IPS DF 4.7 (cell line): Measurements from ENCODE around the gene TRIM43.
"Not testable (repeated sequence)": the region's sequence is repeated elsewhere in the genome, so short reads cannot be mapped to it uniquely, and the experiment has no call there.

Source experiments
- DNase-seq: peaks from one replicate; pipeline ENCODE4 v3.0.0-alpha.2; 2013; ENCODE audit warnings: low spot score; ENCODE audit errors: extremely low read depth

Gene TRIM43

DNA sequence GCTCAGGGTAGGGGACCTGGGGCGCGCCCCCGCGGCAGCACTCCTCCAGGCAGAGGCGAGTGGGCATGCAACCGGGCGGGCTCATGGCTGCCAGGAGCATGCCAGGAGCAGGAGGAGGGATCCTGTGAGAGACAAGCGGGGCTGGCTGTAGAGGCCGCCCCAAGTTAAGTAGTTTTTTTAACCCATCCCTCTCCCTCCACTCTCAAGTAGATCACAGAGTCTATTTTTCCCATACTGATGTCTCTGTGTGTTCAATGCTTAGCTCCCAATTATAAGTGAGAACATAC is 49.4 kb downstream of the TRIM43 start:
- not testable (repeated sequence) for DNase-seq

DNA sequence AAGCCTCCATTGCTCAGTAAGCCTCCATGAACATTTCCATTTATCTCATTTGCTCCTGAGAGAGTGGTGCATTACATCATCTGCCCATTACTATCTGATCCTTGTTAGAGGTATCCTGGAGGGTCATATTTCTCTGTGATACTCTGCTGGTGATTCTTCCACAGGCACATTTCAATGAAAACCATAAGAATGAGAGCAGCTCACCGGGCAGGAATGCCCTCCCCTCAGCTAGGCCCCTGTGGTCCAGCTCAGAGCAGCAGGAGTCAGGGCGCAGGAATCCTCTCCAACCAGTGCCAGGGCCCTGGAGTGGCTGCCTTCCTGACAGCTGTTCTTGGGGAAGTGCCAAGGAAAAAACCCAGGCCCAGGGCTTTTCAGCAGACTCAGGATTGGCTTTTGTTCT is 50.0 kb downstream of the TRIM43 start:
- DNase-seq = not testable (repeated sequence)

- DNase-seq = not testable (repeated sequence)
These were observed 50.6 kb downstream of the TRIM43 start for GRCh38 chr2:95642360-95642759.

- DNase-seq = not testable (repeated sequence)
These were observed 51.1 kb downstream of the TRIM43 start for GRCh38 chr2:95642951-95643350.

DNA sequence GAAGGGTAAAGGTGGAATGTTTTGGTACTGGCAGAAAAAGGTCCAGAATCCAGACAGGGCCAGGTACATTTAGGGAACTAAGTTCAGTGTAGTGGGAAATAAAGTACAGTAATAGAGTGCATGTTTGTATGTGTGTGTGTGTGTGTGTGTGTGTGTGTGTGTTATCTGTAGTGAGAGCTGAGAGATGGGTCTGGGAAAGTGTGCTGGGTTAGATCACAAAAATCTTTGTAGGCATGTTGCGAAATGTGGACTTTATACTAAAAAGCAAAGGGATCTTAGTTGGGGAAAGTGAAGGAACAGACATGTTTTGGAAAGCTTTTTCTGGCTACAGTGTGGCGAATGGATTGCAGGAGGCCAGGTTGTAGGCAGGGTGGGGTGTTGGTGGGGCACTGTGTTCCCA is 53.5 kb downstream of the TRIM43 start:
- not testable (repeated sequence) for DNase-seq

DNA sequence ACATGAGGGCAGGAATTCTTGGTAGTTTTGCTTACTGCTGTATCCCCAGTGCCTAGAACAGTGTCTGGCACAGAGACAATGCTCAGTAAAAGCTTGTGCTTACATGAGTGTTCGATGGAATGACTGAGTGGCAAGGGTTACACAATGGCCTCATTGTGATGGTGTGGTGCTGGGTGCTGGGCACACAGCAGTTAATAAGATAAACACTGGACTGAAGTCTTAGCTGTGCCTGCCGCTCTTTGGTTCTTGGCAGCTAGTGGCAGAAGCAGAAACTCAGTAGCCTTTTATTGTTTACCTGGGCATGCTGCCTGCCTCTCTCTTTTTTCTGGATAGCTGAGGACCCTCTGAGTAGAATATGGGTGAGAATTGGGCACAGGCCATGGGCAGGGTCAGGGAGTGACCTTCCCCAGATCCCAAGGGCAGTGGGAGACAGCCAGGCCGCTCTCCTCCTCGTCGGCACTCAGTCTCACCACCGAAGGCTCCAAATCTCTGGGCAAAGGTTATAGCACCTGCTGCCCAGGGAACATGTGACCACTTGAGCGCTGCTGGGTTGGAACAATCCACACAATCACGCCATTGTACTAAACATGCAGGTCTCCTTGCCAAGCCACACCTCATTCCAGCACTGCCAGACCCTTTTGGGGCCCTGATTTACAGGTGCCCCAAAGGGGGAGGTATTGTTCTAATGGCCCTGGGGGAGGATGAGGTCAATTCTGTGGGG is 54.6 kb downstream of the TRIM43 start:
- not testable (repeated sequence) for DNase-seq

DNA sequence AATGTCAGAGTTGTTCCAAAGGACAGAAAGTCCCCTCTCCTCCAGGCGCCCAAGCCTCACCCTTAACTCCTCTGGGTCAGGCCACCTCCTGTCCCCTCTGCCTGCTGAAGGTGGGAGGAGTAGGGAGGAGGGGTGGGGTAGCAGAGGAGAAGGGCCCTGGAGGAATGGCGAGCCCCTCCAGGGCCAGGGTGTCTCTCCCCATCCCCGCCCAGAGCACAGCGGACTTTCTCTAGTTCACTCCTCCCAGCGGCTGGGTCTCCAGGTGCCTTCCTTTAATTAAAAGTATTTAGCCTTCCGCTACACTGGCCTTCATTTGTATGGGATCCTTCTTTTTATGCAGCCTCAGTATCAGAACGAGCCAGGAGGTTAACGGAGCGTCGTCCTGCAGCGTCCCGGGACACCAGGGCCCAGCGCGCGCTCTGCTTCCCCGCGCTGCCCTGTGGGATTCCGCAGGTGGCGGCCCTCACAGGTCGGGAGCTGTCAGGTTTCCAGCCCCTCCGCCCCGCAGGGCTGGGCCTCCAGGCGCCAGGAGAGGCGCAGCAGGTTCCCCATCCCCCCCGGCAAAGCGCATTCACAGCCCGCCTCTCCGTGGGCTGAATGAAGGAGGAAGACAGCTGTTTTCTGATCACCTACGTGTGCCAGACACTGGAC is 57.2 kb downstream of the TRIM43 start:
- DNase-seq = not testable (repeated sequence)
